Stomach (tissue), 4 donors: ENCODE results near the gene STAT5A.

Experiments
- POLR2A ChIP-seq, 4 donors: fragments of 450-650 bp; IDR thresholded peaks; one replicate each; pipeline ENCODE4 v1.6.1; 2016; ENCODE audit warnings: antibody characterized with exemption in 4 of 4, control low read depth in 2 of 4, mild to moderate bottlenecking in 1 of 4, moderate library complexity in 1 of 4
- POLR2AphosphoS5 ChIP-seq, 3 donors: sonication (generic); formaldehyde crosslinking; IDR thresholded peaks; one replicate each; pipeline ENCODE4 v1.6.1; 2016; ENCODE audit warnings: antibody characterized with exemption in 3 of 3
- TF ChIP-seq, protein P1 (sequence below), 7 experiments: fragments of 450-650 bp in 4 of 7; fragments of 200-600 bp in 3 of 7; sonication (generic) in 3 of 7; IDR thresholded peaks; one replicate each; pipeline ENCODE4 v1.5.1; 2016 to 2019; ENCODE audit warnings: antibody characterized with exemption in 7 of 7, control low read depth in 2 of 7, mild to moderate bottlenecking in 1 of 7

DNA sequence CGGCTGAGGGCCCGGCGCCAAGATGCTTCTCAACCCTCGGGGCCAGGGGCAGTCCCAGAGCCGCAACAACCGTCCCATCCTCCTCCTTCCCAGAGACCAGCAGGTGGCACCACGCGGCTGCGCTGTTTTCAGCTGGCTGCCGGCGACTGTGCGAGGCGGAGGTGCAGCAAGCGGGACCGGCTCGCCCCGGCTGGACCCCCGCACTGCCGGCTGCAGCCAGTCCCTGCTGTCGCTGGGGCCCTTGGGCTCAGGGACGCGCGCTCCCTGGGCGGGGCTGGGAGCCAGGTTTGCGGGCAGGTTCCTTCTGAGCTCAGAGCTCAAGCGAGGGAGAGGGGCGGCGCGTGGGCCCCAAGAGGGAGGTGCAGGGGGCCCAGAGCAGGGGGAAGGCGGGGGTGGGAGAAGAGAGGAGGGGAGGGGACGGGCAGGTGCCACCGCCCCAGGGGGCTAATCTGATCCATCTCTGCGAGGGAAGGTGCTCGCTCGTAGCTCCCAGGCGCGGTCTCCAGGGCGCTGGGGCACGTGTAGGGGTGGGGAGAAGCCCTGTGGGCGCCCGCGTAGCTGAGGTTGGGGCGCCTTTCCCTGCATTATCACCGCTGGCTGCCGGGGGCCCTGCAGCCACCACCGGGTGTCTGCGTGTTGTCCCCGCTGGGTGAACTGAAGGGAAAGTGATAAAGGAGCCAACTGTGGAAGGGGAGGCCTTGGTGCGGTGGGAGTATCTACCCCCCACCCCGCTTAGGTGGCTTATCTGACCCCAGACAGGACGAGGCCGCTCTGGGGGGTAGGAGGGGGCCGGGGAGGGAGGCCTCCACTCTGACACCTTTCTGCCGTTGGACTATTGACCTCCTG, 24.2 kb downstream of the STAT5A start:
- TF ChIP-seq POLR2A (IDR thresholded peaks at IDR 0.05) (no peak), POLR2AphosphoS5 (IDR thresholded peaks at IDR 0.05) (peak; percentile 37 to 78 (median 55))
- TF ChIP-seq, protein P1, sequence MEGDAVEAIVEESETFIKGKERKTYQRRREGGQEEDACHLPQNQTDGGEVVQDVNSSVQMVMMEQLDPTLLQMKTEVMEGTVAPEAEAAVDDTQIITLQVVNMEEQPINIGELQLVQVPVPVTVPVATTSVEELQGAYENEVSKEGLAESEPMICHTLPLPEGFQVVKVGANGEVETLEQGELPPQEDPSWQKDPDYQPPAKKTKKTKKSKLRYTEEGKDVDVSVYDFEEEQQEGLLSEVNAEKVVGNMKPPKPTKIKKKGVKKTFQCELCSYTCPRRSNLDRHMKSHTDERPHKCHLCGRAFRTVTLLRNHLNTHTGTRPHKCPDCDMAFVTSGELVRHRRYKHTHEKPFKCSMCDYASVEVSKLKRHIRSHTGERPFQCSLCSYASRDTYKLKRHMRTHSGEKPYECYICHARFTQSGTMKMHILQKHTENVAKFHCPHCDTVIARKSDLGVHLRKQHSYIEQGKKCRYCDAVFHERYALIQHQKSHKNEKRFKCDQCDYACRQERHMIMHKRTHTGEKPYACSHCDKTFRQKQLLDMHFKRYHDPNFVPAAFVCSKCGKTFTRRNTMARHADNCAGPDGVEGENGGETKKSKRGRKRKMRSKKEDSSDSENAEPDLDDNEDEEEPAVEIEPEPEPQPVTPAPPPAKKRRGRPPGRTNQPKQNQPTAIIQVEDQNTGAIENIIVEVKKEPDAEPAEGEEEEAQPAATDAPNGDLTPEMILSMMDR (IDR thresholded peaks at IDR 0.05), result peak in 5 of 7 experiments; percentile 27 to 62 (median 55)
